ENCODE data around the gene SPPL3. TPM values are rescaled to one million over a fixed set of nuclear protein-coding genes. Genes with fewer than 3 reads are reported as not detected.
"Not testable (repeated sequence)": the region's sequence is repeated elsewhere in the genome, so short reads cannot be mapped to it uniquely, and the experiment has no call there.

Gene SPPL3
- total RNA-seq, 1 experiment from 2014 or later: 51.1 TPM

DNA sequence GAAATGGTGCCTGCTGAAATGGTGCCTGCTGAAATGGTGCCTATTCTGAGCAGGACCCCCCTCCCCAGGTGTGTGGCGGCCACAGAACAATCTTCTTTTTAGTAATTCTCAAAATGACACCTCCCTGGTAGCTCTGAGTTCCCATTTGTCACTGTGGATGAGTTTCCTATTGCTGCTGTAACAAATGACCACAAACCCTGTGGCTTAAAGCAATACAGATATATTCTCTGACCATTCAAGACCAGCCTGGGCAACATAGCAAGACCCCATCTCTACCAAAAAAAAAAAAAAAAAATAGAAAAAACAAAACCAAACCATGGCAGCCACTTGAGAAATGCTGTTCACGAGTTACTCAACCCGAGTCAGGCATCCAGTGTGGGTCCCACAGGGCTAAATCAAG lies 170.6 kb downstream of the SPPL3 start:
- H3K4me3 ChIP-seq (ENCODE audit: low read depth in 2 of 2, low read length in 2 of 2): no peak overlapping the region
- no peaks in the 10 kb centered on the region for H3K27me3 ChIP-seq (ENCODE audit: control insufficient read depth, insufficient read depth, low read length)
- H3K4me1 ChIP-seq (ENCODE audit: control insufficient read depth, insufficient read depth, low read length): no peaks in the 10 kb centered on the region
- POLR2A ChIA-PET: interaction anchor here (0.6 kb wide), 1 partner anchor 105 kb away, joined by 5 read pairs; no protein-coding TSS in a partner anchor
- no peak for TF ChIP-seq SIN3A (IDR thresholded peaks at IDR 0.05; ENCODE audit: borderline replicate concordance, insufficient read depth, low read depth, low read length)
- TF ChIP-seq CTCF (IDR thresholded peaks at IDR 0.05): no peak
- TF ChIP-seq, protein P1, sequence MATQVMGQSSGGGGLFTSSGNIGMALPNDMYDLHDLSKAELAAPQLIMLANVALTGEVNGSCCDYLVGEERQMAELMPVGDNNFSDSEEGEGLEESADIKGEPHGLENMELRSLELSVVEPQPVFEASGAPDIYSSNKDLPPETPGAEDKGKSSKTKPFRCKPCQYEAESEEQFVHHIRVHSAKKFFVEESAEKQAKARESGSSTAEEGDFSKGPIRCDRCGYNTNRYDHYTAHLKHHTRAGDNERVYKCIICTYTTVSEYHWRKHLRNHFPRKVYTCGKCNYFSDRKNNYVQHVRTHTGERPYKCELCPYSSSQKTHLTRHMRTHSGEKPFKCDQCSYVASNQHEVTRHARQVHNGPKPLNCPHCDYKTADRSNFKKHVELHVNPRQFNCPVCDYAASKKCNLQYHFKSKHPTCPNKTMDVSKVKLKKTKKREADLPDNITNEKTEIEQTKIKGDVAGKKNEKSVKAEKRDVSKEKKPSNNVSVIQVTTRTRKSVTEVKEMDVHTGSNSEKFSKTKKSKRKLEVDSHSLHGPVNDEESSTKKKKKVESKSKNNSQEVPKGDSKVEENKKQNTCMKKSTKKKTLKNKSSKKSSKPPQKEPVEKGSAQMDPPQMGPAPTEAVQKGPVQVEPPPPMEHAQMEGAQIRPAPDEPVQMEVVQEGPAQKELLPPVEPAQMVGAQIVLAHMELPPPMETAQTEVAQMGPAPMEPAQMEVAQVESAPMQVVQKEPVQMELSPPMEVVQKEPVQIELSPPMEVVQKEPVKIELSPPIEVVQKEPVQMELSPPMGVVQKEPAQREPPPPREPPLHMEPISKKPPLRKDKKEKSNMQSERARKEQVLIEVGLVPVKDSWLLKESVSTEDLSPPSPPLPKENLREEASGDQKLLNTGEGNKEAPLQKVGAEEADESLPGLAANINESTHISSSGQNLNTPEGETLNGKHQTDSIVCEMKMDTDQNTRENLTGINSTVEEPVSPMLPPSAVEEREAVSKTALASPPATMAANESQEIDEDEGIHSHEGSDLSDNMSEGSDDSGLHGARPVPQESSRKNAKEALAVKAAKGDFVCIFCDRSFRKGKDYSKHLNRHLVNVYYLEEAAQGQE (IDR thresholded peaks at IDR 0.05; ENCODE audit: insufficient read depth in 1 of 2, low read depth in 2 of 2, low read length in 1 of 2): no peak
- no peak for TF ChIP-seq POLR2AphosphoS5 (IDR thresholded peaks at IDR 0.05; ENCODE audit: low read depth, low read length)
- no peak for TF ChIP-seq TCF7L2 (IDR thresholded peaks at IDR 0.05; ENCODE audit: low read depth, low read length)
- in situ Hi-C loops (cut with HindIII; ENCODE audit: low pct_unique_long_range_greater_than_20kb, low sequenced_read_pairs): no loop called here
- ATAC-seq: no peak
- H3K36me3 ChIP-seq (ENCODE audit: control insufficient read depth, insufficient read depth, low read length): no peaks in the 10 kb centered on the region
- DNase-seq (ENCODE audit: low read depth, low spot score): no peak
- CTCF ChIA-PET: no interaction called here
- intact Hi-C loops (cut with micrococcal nuclease; ENCODE audit: unreplicated experiment): no loop called here
- no TSS peak for BruUV-seq (replicated peaks)
- H3K27ac ChIP-seq (ENCODE audit: low read length): no peak overlapping the region
- H3K9me3 ChIP-seq (ENCODE audit: control insufficient read depth, insufficient read depth, low read depth, low read length): no peaks in the 10 kb centered on the region

GRCh38 chr12:120732198-120732597 lies 172.0 kb downstream of the SPPL3 start:
- H3K9me3 ChIP-seq (ENCODE audit: control insufficient read depth, insufficient read depth, low read depth, low read length); POLR2A ChIA-PET: not testable (repeated sequence)

DNA sequence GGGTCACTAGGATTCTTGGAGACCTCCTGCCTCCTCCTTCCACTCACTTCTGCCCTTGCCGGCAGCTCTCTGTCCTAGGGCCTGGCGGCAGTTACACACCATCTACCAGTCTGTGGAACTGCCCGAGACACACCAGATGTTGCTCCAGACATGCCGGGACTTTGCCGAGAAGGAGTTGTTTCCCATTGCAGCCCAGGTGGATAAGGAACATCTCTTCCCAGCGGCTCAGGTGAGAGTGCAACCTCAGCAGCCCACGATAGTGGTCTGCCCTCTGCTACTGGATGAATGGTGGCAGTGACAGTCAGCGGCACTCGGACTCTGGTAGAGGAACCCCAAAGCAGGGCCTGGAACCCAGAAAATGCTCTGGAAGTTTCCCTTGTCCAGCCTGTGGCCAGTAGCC lies 177.2 kb downstream of the SPPL3 start:
- intact Hi-C loops (cut with micrococcal nuclease; ENCODE audit: unreplicated experiment) (no loop called here), in situ Hi-C loops (cut with HindIII; ENCODE audit: low pct_unique_long_range_greater_than_20kb, low sequenced_read_pairs) (no loop called here)
- no TSS peak for BruUV-seq (replicated peaks)
- peaks cover 8% of the 10 kb centered on the region for H3K4me1 ChIP-seq (ENCODE audit: control insufficient read depth, insufficient read depth, low read length)
- DNase-seq (ENCODE audit: low read depth, low spot score) (no peak), ATAC-seq (no peak)
- no peak overlapping the region for H3K4me3 ChIP-seq (ENCODE audit: low read depth in 2 of 2, low read length in 2 of 2)
- ChIA-PET POLR2A (no interaction called here), CTCF (no interaction called here)
- H3K27me3 ChIP-seq (ENCODE audit: control insufficient read depth, insufficient read depth, low read length): no peaks in the 10 kb centered on the region
- TF ChIP-seq TCF7L2 (IDR thresholded peaks at IDR 0.05; ENCODE audit: low read depth, low read length) (no peak), SIN3A (IDR thresholded peaks at IDR 0.05; ENCODE audit: borderline replicate concordance, insufficient read depth, low read depth, low read length) (no peak), CTCF (IDR thresholded peaks at IDR 0.05) (no peak), POLR2AphosphoS5 (IDR thresholded peaks at IDR 0.05; ENCODE audit: low read depth, low read length) (no peak)
- TF ChIP-seq, protein P1 (IDR thresholded peaks at IDR 0.05; ENCODE audit: insufficient read depth in 1 of 2, low read depth in 2 of 2, low read length in 1 of 2): no peak
- no peak overlapping the region for H3K27ac ChIP-seq (ENCODE audit: low read length)
- H3K9me3 ChIP-seq (ENCODE audit: control insufficient read depth, insufficient read depth, low read depth, low read length): no peaks in the 10 kb centered on the region
- H3K36me3 ChIP-seq (ENCODE audit: control insufficient read depth, insufficient read depth, low read length): peaks cover 3% of the 10 kb centered on the region

More at GRCh38 chr12:120732198-120732597, 172.0 kb downstream of the SPPL3 start:
- DNase-seq (ENCODE audit: low read depth, low spot score); H3K4me3 ChIP-seq (ENCODE audit: low read depth in 2 of 2, low read length in 2 of 2); intact Hi-C loops (cut with micrococcal nuclease; ENCODE audit: unreplicated experiment); ATAC-seq; H3K4me1 ChIP-seq (ENCODE audit: control insufficient read depth, insufficient read depth, low read length); BruUV-seq (replicated peaks); H3K27ac ChIP-seq (ENCODE audit: low read length); H3K36me3 ChIP-seq (ENCODE audit: control insufficient read depth, insufficient read depth, low read length); CTCF ChIA-PET; in situ Hi-C loops (cut with HindIII; ENCODE audit: low pct_unique_long_range_greater_than_20kb, low sequenced_read_pairs); H3K27me3 ChIP-seq (ENCODE audit: control insufficient read depth, insufficient read depth, low read length): not testable (repeated sequence)
